PFSK-1 (cell line): ENCODE measurements around the gene RBBP8NL.

ENCODE experiments used
- POLR2AphosphoS5 ChIP-seq: IDR thresholded peaks from 2 replicates; pipeline ENCODE4 v1.6.1; 2012; ENCODE audit warnings: low read depth, mild to moderate bottlenecking, control low read depth, low read length, moderate library complexity
- TAF1 ChIP-seq: IDR thresholded peaks from 2 replicates; pipeline ENCODE4 v1.6.1; 2012; ENCODE audit warnings: low read length, control low read depth, borderline replicate concordance; ENCODE audit not compliant: insufficient read depth
- TF ChIP-seq, protein P1 (sequence below), 2 experiments: IDR thresholded peaks; 2 replicates each; pipeline versions ENCODE4 v1.6.1 to v1.8.0; 2011 to 2012; ENCODE audit warnings: low read depth in 2 of 2, low read length in 2 of 2, control low read depth in 1 of 2, inconsistent platforms in 1 of 2, mild to moderate bottlenecking in 1 of 2, moderate library complexity in 1 of 2; ENCODE audit not compliant: insufficient read depth in 1 of 2

GRCh38 chr20:62408640-62409039, 18.7 kb downstream of the RBBP8NL start:
- TF ChIP-seq, protein P1, sequence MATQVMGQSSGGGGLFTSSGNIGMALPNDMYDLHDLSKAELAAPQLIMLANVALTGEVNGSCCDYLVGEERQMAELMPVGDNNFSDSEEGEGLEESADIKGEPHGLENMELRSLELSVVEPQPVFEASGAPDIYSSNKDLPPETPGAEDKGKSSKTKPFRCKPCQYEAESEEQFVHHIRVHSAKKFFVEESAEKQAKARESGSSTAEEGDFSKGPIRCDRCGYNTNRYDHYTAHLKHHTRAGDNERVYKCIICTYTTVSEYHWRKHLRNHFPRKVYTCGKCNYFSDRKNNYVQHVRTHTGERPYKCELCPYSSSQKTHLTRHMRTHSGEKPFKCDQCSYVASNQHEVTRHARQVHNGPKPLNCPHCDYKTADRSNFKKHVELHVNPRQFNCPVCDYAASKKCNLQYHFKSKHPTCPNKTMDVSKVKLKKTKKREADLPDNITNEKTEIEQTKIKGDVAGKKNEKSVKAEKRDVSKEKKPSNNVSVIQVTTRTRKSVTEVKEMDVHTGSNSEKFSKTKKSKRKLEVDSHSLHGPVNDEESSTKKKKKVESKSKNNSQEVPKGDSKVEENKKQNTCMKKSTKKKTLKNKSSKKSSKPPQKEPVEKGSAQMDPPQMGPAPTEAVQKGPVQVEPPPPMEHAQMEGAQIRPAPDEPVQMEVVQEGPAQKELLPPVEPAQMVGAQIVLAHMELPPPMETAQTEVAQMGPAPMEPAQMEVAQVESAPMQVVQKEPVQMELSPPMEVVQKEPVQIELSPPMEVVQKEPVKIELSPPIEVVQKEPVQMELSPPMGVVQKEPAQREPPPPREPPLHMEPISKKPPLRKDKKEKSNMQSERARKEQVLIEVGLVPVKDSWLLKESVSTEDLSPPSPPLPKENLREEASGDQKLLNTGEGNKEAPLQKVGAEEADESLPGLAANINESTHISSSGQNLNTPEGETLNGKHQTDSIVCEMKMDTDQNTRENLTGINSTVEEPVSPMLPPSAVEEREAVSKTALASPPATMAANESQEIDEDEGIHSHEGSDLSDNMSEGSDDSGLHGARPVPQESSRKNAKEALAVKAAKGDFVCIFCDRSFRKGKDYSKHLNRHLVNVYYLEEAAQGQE (IDR thresholded peaks at IDR 0.05; ENCODE audit: insufficient read depth in 1 of 2, low read depth in 2 of 2, low read length in 2 of 2): no peak
- TF ChIP-seq POLR2AphosphoS5 (no peak), TAF1 (no peak)
